HEK293 (cell line): ENCODE data around the gene TSPEAR.

Experiments
- CTCF ChIA-PET: fragments of 350-600 bp; formaldehyde crosslinking; extraction: SDS; loops from one replicate; lab custom pipeline; 2021; ENCODE audit warnings: antibody characterized with exemption; lab: Yijun Ruan, JAX
- POLR2A ChIA-PET: fragments of 300-600 bp; formaldehyde crosslinking; extraction: SDS; loops from one replicate; lab custom pipeline; 2020; ENCODE audit warnings: antibody characterized with exemption, inconsistent platforms; lab: Yijun Ruan, JAX
- H3K27ac ChIP-seq: fragments of 200-500 bp; sonication (Bioruptor generic); 2 replicates; pipeline ENCODE4 v1.5.1; 2014; ENCODE audit warnings: low read depth, low read length, control low read depth, inconsistent platforms; ENCODE audit errors: extremely low read depth
- H3K36me3 ChIP-seq, 2 experiments: fragments of 200-500 bp in 1 of 2; sonication (Bioruptor generic) in 1 of 2; 1 replicate in 1 of 2; 2 replicates in 1 of 2; pipeline ENCODE4 v1.5.1; 2014 to 2017; ENCODE audit warnings: inconsistent platforms in 2 of 2, low read length in 2 of 2; ENCODE audit not compliant: control insufficient read depth in 2 of 2, insufficient read depth in 1 of 2
- H3K4me1 ChIP-seq: fragments of 200-500 bp; sonication (Bioruptor generic); 2 replicates; pipeline ENCODE4 v1.5.1; 2014; ENCODE audit warnings: mild to moderate bottlenecking, low read length, inconsistent platforms; ENCODE audit not compliant: control insufficient read depth, insufficient read depth
- H3K4me3 ChIP-seq: 2 replicates; pipeline ENCODE4 v1.5.1; 2011; ENCODE audit warnings: low read depth, mild to moderate bottlenecking, control low read depth, low read length, moderate library complexity
- H3K9me3 ChIP-seq: fragments of 200-500 bp; sonication (Bioruptor generic); 2 replicates; pipeline ENCODE4 v1.5.1; 2014; ENCODE audit warnings: low read depth, low read length, inconsistent platforms; ENCODE audit not compliant: control insufficient read depth, insufficient read depth
- HOXC10 ChIP-seq: sonication (generic); formaldehyde crosslinking; IDR thresholded peaks from 2 replicates; pipeline ENCODE4 v1.8.1; 2023; ENCODE audit warnings: mild to moderate bottlenecking, missing genetic modification reagents
- MEIS1 ChIP-seq: sonication (generic); formaldehyde crosslinking; IDR thresholded peaks from 2 replicates; pipeline ENCODE4 v1.8.1; 2022; ENCODE audit warnings: missing genetic modification reagents, mild to moderate bottlenecking, borderline replicate concordance
- SP2 ChIP-seq: fragments of 450-650 bp; formaldehyde crosslinking; IDR thresholded peaks from 2 replicates; pipeline ENCODE4 v1.5.1; 2016; ENCODE audit warnings: missing biosample characterization, missing genetic modification characterization
- ZBTB48 ChIP-seq: fragments of 450-650 bp; formaldehyde crosslinking; IDR thresholded peaks from 2 replicates; pipeline ENCODE4 v1.5.1; 2016; ENCODE audit warnings: missing biosample characterization, missing genetic modification characterization
- ZBTB8A ChIP-seq: fragments of 450-650 bp; formaldehyde crosslinking; IDR thresholded peaks from 2 replicates; pipeline ENCODE4 v1.5.1; 2016; ENCODE audit warnings: missing biosample characterization, missing genetic modification characterization
- ZNF174 ChIP-seq: fragments of 450-650 bp; formaldehyde crosslinking; IDR thresholded peaks from 2 replicates; pipeline ENCODE4 v1.5.0; 2017; ENCODE audit warnings: missing biosample characterization, mild to moderate bottlenecking, missing genetic modification characterization
- ZNF266 ChIP-seq: fragments of 450-650 bp; formaldehyde crosslinking; IDR thresholded peaks from 2 replicates; pipeline ENCODE4 v1.5.1; 2016; ENCODE audit warnings: missing biosample characterization, missing genetic modification characterization, low read depth
- ZNF274 ChIP-seq, 2 experiments: fragments of 200-500 bp in 1 of 2; fragments of 450-650 bp in 1 of 2; sonication (Bioruptor generic) in 1 of 2; formaldehyde crosslinking in 1 of 2; IDR thresholded peaks; 2 replicates each; pipeline versions ENCODE4 v1.5.1 to v1.6.1; 2014 to 2016; ENCODE audit warnings: borderline replicate concordance in 1 of 2, inconsistent platforms in 1 of 2, low read length in 1 of 2, missing biosample characterization in 1 of 2, missing genetic modification characterization in 1 of 2
- ZNF341 ChIP-seq: fragments of 450-650 bp; formaldehyde crosslinking; IDR thresholded peaks from 2 replicates; pipeline ENCODE4; 2016; ENCODE audit warnings: low read depth, missing biosample characterization, missing genetic modification characterization
- ZNF366 ChIP-seq: fragments of 450-650 bp; formaldehyde crosslinking; conservative IDR thresholded peaks from 2 replicates; pipeline ENCODE4 v1.5.1; 2016; ENCODE audit warnings: missing biosample characterization, missing genetic modification characterization
- ZNF394 ChIP-seq: fragments of 450-650 bp; formaldehyde crosslinking; IDR thresholded peaks from 2 replicates; pipeline ENCODE4 v1.5.1; 2016; ENCODE audit warnings: missing biosample characterization, missing genetic modification characterization, mild to moderate bottlenecking, moderate library complexity, borderline replicate concordance
- ZNF433 ChIP-seq: fragments of 450-650 bp; formaldehyde crosslinking; IDR thresholded peaks from 2 replicates; pipeline ENCODE4 v1.5.1; 2016; ENCODE audit warnings: missing biosample characterization, missing genetic modification characterization, low read depth
- ZNF473 ChIP-seq: fragments of 450-650 bp; formaldehyde crosslinking; IDR thresholded peaks from 2 replicates; pipeline ENCODE4 v1.5.1; 2017; ENCODE audit warnings: missing biosample characterization, missing genetic modification characterization
- ZNF549 ChIP-seq: fragments of 450-650 bp; IDR thresholded peaks from 2 replicates; pipeline ENCODE4 v1.5.1; 2018; ENCODE audit warnings: missing biosample characterization, missing genetic modification characterization, mild to moderate bottlenecking, inconsistent platforms, moderate library complexity
- ZNF560 ChIP-seq: fragments of 450-650 bp; formaldehyde crosslinking; IDR thresholded peaks from 2 replicates; pipeline ENCODE4 v1.5.1; 2017; ENCODE audit warnings: missing biosample characterization, missing genetic modification characterization, borderline replicate concordance
- TF ChIP-seq, protein P1 (sequence below): fragments of 450-650 bp; formaldehyde crosslinking; conservative IDR thresholded peaks from 2 replicates; pipeline ENCODE4 v1.5.1; 2016; ENCODE audit warnings: low read depth, missing biosample characterization, missing genetic modification characterization
- TF ChIP-seq, protein P2 (sequence below): fragments of 450-650 bp; formaldehyde crosslinking; IDR thresholded peaks from 2 replicates; pipeline ENCODE4 v1.5.1; 2016; ENCODE audit warnings: missing biosample characterization, missing genetic modification characterization
- TF ChIP-seq, protein P3 (sequence below): fragments of 450-650 bp; formaldehyde crosslinking; IDR thresholded peaks from 2 replicates; pipeline ENCODE4 v1.5.1; 2016; ENCODE audit warnings: missing biosample characterization, missing genetic modification characterization
- TF ChIP-seq, protein P4 (sequence below): fragments of 450-650 bp; formaldehyde crosslinking; IDR thresholded peaks from 2 replicates; pipeline ENCODE4 v1.5.1; 2016; ENCODE audit warnings: missing biosample characterization, missing genetic modification characterization
- TF ChIP-seq, protein P5 (sequence below): fragments of 450-650 bp; IDR thresholded peaks from 2 replicates; pipeline ENCODE4 v1.5.1; 2018; ENCODE audit warnings: missing biosample characterization, mild to moderate bottlenecking, missing genetic modification characterization
- TF ChIP-seq, protein P6 (sequence below): sonication (generic); formaldehyde crosslinking; IDR thresholded peaks from 2 replicates; pipeline ENCODE4 v1.8.1; 2022; ENCODE audit warnings: mild to moderate bottlenecking, moderate library complexity, missing genetic modification reagents

Gene TSPEAR

DNA sequence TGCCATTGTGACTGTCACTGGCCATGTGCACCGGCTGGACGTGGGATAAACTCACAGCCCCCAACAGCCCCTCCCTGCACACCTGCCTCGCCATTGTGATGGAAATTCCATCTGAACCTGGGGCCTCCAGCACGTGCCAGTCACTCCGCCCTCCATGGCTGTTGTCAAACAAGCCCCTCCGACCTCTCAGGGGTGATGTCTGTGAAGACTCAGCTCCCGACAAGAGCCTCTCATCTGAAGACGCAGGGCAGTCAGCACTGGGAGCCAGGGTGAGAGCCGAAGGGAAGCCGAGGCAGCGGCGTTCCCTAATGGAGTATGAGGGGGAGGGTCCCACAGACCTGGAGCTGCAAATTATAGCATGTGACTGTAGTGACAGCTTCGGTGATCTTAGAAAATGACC lies 158.7 kb downstream of the TSPEAR start (continued):
- TF ChIP-seq, protein P1, sequence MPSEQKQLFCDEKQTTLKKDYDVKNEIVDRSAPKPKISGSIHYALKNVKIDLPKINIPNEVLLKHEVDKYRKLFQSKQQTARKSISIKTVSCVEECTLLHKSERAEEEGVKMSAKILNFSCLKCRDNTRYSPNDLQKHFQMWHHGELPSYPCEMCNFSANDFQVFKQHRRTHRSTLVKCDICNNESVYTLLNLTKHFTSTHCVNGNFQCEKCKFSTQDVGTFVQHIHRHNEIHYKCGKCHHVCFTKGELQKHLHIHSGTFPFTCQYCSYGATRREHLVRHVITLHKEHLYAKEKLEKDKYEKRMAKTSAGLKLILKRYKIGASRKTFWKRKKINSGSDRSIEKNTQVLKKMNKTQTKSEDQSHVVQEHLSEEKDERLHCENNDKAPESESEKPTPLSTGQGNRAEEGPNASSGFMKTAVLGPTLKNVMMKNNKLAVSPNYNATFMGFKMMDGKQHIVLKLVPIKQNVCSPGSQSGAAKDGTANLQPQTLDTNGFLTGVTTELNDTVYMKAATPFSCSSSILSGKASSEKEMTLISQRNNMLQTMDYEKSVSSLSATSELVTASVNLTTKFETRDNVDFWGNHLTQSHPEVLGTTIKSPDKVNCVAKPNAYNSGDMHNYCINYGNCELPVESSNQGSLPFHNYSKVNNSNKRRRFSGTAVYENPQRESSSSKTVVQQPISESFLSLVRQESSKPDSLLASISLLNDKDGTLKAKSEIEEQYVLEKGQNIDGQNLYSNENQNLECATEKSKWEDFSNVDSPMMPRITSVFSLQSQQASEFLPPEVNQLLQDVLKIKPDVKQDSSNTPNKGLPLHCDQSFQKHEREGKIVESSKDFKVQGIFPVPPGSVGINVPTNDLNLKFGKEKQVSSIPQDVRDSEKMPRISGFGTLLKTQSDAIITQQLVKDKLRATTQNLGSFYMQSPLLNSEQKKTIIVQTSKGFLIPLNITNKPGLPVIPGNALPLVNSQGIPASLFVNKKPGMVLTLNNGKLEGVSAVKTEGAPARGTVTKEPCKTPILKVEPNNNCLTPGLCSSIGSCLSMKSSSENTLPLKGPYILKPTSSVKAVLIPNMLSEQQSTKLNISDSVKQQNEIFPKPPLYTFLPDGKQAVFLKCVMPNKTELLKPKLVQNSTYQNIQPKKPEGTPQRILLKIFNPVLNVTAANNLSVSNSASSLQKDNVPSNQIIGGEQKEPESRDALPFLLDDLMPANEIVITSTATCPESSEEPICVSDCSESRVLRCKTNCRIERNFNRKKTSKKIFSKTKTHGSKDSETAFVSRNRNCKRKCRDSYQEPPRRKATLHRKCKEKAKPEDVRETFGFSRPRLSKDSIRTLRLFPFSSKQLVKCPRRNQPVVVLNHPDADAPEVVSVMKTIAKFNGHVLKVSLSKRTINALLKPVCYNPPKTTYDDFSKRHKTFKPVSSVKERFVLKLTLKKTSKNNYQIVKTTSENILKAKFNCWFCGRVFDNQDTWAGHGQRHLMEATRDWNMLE (tag by site-specific recombination) = no peak
- no peak for TF ChIP-seq ZNF394 (tag by site-specific recombination)
- TF ChIP-seq, protein P2, sequence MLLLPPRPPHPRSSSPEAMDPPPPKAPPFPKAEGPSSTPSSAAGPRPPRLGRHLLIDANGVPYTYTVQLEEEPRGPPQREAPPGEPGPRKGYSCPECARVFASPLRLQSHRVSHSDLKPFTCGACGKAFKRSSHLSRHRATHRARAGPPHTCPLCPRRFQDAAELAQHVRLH = no peak
- TF ChIP-seq, protein P3, sequence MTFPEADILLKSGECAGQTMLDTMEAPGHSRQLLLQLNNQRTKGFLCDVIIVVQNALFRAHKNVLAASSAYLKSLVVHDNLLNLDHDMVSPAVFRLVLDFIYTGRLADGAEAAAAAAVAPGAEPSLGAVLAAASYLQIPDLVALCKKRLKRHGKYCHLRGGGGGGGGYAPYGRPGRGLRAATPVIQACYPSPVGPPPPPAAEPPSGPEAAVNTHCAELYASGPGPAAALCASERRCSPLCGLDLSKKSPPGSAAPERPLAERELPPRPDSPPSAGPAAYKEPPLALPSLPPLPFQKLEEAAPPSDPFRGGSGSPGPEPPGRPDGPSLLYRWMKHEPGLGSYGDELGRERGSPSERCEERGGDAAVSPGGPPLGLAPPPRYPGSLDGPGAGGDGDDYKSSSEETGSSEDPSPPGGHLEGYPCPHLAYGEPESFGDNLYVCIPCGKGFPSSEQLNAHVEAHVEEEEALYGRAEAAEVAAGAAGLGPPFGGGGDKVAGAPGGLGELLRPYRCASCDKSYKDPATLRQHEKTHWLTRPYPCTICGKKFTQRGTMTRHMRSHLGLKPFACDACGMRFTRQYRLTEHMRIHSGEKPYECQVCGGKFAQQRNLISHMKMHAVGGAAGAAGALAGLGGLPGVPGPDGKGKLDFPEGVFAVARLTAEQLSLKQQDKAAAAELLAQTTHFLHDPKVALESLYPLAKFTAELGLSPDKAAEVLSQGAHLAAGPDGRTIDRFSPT = no peak

DNA sequence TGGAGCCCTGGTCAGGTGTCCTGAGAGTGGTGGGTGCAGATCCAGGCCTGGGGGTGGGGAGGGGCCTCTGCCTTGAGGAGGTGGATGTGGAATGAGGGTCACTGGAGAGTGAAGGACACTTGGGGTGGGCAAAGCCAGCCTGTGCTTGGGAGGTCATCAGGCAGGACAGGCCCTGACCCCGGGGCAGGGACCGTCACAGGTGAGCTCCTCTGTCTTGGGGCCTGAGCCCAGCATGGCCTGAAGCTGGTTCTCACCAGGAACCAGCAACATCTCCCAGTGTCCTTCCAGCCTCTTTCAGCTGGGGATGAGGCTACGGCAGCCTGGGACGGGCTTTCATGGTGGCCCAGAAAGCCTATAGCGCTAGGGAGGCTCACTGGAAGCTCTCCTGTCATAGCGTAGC lies 159.2 kb downstream of the TSPEAR start:
- no peaks in the 10 kb centered on the region for H3K9me3 ChIP-seq
- H3K4me3 ChIP-seq = no peak overlapping the region
- no peaks in the 10 kb centered on the region for H3K36me3 ChIP-seq
- TF ChIP-seq ZNF473 (tag by site-specific recombination) (no peak), HOXC10 (CRISPR knock-in tag) (no peak), ZNF549 (tag by site-specific recombination) (no peak), ZNF366 (tag by site-specific recombination) (no peak), ZNF266 (tag by site-specific recombination) (no peak), SP2 (tag by site-specific recombination) (no peak), ZBTB48 (no peak), ZNF341 (tag by site-specific recombination) (no peak), MEIS1 (CRISPR knock-in tag) (no peak), ZNF274 (IDR thresholded peaks at IDR 0.05; ENCODE audit: low read length) (no peak), ZNF274 (tag by site-specific recombination; IDR thresholded peaks at IDR 0.05; ENCODE audit: borderline replicate concordance) (no peak), ZNF433 (tag by site-specific recombination) (no peak), ZBTB8A (tag by site-specific recombination) (no peak), ZNF174 (tag by site-specific recombination) (no peak), ZNF560 (tag by site-specific recombination) (no peak)
- TF ChIP-seq, protein P4, sequence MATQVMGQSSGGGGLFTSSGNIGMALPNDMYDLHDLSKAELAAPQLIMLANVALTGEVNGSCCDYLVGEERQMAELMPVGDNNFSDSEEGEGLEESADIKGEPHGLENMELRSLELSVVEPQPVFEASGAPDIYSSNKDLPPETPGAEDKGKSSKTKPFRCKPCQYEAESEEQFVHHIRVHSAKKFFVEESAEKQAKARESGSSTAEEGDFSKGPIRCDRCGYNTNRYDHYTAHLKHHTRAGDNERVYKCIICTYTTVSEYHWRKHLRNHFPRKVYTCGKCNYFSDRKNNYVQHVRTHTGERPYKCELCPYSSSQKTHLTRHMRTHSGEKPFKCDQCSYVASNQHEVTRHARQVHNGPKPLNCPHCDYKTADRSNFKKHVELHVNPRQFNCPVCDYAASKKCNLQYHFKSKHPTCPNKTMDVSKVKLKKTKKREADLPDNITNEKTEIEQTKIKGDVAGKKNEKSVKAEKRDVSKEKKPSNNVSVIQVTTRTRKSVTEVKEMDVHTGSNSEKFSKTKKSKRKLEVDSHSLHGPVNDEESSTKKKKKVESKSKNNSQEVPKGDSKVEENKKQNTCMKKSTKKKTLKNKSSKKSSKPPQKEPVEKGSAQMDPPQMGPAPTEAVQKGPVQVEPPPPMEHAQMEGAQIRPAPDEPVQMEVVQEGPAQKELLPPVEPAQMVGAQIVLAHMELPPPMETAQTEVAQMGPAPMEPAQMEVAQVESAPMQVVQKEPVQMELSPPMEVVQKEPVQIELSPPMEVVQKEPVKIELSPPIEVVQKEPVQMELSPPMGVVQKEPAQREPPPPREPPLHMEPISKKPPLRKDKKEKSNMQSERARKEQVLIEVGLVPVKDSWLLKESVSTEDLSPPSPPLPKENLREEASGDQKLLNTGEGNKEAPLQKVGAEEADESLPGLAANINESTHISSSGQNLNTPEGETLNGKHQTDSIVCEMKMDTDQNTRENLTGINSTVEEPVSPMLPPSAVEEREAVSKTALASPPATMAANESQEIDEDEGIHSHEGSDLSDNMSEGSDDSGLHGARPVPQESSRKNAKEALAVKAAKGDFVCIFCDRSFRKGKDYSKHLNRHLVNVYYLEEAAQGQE = no peak
- TF ChIP-seq, protein P5, sequence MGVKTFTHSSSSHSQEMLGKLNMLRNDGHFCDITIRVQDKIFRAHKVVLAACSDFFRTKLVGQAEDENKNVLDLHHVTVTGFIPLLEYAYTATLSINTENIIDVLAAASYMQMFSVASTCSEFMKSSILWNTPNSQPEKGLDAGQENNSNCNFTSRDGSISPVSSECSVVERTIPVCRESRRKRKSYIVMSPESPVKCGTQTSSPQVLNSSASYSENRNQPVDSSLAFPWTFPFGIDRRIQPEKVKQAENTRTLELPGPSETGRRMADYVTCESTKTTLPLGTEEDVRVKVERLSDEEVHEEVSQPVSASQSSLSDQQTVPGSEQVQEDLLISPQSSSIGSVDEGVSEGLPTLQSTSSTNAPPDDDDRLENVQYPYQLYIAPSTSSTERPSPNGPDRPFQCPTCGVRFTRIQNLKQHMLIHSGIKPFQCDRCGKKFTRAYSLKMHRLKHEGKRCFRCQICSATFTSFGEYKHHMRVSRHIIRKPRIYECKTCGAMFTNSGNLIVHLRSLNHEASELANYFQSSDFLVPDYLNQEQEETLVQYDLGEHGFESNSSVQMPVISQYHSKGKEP (tag by site-specific recombination) = no peak
- TF ChIP-seq, protein P6, sequence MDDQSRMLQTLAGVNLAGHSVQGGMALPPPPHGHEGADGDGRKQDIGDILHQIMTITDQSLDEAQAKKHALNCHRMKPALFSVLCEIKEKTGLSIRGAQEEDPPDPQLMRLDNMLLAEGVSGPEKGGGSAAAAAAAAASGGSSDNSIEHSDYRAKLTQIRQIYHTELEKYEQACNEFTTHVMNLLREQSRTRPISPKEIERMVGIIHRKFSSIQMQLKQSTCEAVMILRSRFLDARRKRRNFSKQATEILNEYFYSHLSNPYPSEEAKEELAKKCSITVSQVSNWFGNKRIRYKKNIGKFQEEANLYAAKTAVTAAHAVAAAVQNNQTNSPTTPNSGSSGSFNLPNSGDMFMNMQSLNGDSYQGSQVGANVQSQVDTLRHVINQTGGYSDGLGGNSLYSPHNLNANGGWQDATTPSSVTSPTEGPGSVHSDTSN (CRISPR knock-in tag) = no peak
- no peak overlapping the region for H3K27ac ChIP-seq
- POLR2A ChIA-PET = no interaction called here
- CTCF ChIA-PET = no interaction called here
- H3K4me1 ChIP-seq = no peaks in the 10 kb centered on the region
